ENCODE measurements around the gene ZSWIM5. TPM values are rescaled to one million over a fixed set of nuclear protein-coding genes. Genes with fewer than 3 reads are reported as not detected.

Gene ZSWIM5
- total RNA-seq, 1 experiment from 2014 or later = 2.2 TPM

DNA sequence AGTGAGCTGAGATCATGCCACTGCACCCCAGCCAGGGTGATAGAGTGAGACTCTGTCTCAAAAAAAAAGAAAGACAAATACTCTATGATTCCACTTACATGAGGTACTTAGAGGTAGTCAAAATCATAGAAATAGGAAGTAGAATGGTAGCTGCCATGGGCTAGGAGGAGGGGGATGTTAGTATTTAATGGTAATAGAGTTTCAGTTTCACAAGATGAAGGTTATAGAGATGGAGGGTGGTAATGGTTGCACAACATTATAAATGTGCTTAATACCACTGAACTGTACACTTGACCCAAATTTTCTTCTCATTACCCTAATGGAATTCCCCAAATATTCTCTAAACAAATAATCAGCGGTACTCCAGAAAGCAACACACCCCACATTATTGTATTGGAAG, 232.8 kb downstream of the ZSWIM5 start:
- no peak overlapping the region for H3K4me3 Mint-ChIP-seq
- ATAC-seq = no peak
- TF ChIP-seq IRF1 (CRISPR knock-in tag; IDR thresholded peaks at IDR 0.05) = no peak
- TF ChIP-seq RELA (CRISPR knock-in tag; IDR thresholded peaks at IDR 0.05; ENCODE audit: borderline replicate concordance) = no peak
- TF ChIP-seq ERG (CRISPR knock-in tag; IDR thresholded peaks at IDR 0.05) = no peak
- TF ChIP-seq, protein P1, sequence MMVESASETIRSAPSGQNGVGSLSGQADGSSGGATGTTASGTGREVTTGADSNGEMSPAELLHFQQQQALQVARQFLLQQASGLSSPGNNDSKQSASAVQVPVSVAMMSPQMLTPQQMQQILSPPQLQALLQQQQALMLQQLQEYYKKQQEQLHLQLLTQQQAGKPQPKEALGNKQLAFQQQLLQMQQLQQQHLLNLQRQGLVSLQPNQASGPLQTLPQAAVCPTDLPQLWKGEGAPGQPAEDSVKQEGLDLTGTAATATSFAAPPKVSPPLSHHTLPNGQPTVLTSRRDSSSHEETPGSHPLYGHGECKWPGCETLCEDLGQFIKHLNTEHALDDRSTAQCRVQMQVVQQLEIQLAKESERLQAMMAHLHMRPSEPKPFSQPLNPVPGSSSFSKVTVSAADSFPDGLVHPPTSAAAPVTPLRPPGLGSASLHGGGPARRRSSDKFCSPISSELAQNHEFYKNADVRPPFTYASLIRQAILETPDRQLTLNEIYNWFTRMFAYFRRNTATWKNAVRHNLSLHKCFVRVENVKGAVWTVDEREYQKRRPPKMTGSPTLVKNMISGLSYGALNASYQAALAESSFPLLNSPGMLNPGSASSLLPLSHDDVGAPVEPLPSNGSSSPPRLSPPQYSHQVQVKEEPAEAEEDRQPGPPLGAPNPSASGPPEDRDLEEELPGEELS (CRISPR knock-in tag; IDR thresholded peaks at IDR 0.05) = no peak
- no peak for TF ChIP-seq CDX4 (CRISPR knock-in tag; IDR thresholded peaks at IDR 0.05; ENCODE audit: borderline replicate concordance)
- no peak for TF ChIP-seq RORB (CRISPR knock-in tag; IDR thresholded peaks at IDR 0.05)
- TF ChIP-seq ZNF416 (CRISPR knock-in tag; IDR thresholded peaks at IDR 0.05) = no peak
- no peak for TF ChIP-seq MYBL2 (CRISPR knock-in tag; IDR thresholded peaks at IDR 0.05)
- TF ChIP-seq, protein P2, sequence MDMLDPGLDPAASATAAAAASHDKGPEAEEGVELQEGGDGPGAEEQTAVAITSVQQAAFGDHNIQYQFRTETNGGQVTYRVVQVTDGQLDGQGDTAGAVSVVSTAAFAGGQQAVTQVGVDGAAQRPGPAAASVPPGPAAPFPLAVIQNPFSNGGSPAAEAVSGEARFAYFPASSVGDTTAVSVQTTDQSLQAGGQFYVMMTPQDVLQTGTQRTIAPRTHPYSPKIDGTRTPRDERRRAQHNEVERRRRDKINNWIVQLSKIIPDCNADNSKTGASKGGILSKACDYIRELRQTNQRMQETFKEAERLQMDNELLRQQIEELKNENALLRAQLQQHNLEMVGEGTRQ (CRISPR knock-in tag; IDR thresholded peaks at IDR 0.05) = no peak
- TF ChIP-seq IRF2 (CRISPR knock-in tag; IDR thresholded peaks at IDR 0.05; ENCODE audit: borderline replicate concordance, low read depth) = no peak
- TF ChIP-seq ZBTB21 (CRISPR knock-in tag; IDR thresholded peaks at IDR 0.05; ENCODE audit: borderline replicate concordance) = no peak
- no peak for TF ChIP-seq ELF4 (CRISPR knock-in tag; IDR thresholded peaks at IDR 0.05; ENCODE audit: low read depth)
- TF ChIP-seq, protein P3, sequence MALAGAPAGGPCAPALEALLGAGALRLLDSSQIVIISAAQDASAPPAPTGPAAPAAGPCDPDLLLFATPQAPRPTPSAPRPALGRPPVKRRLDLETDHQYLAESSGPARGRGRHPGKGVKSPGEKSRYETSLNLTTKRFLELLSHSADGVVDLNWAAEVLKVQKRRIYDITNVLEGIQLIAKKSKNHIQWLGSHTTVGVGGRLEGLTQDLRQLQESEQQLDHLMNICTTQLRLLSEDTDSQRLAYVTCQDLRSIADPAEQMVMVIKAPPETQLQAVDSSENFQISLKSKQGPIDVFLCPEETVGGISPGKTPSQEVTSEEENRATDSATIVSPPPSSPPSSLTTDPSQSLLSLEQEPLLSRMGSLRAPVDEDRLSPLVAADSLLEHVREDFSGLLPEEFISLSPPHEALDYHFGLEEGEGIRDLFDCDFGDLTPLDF (CRISPR knock-in tag; IDR thresholded peaks at IDR 0.05) = no peak
- no peak for TF ChIP-seq TEAD1 (CRISPR knock-in tag; IDR thresholded peaks at IDR 0.05)
- TF ChIP-seq OVOL2 (CRISPR knock-in tag; IDR thresholded peaks at IDR 0.05; ENCODE audit: borderline replicate concordance) = no peak
- H3K4me1 Mint-ChIP-seq = no peaks in the 10 kb centered on the region
- H3K27me3 Mint-ChIP-seq (ENCODE audit: low read depth) = no peaks in the 10 kb centered on the region
- peaks cover 34% of the 10 kb centered on the region for H3K36me3 Mint-ChIP-seq
- no peak overlapping the region for H3K27ac Mint-ChIP-seq
- ChIA-PET POLR2A (no interaction called here), CTCF (no interaction called here)
- no peak for DNase-seq (ENCODE audit: low spot score)
- H3K9me3 Mint-ChIP-seq = peaks cover 17% of the 10 kb centered on the region

- Mint-ChIP-seq H3K36me3 (peaks cover 3% of the 10 kb centered on the region; the same call in 1 of the 2 replicates), H3K27ac (peak overlapping the region; percentile 9; the same call in 1 of the 2 replicates), H3K27me3 (ENCODE audit: low read depth) (no peaks in the 10 kb centered on the region), H3K4me3 (no peak overlapping the region), H3K4me1 (no peaks in the 10 kb centered on the region), H3K9me3 (no peaks in the 10 kb centered on the region)
- POLR2A ChIA-PET = interaction anchor here (0.5 kb wide), 1 partner anchor 29 kb away, joined by 3 read pairs; no protein-coding TSS in a partner anchor
- DNase-seq (ENCODE audit: low spot score) (no peak), ATAC-seq (no peak)
- CTCF ChIA-PET = interaction anchor here (0.6 to 1.0 kb wide), 3 partner anchors 60 to 333 kb away, joined by 3 to 8 read pairs (median 5); no protein-coding TSS in a partner anchor
- TF ChIP-seq, protein P1 (CRISPR knock-in tag; IDR thresholded peaks at IDR 0.05) = no peak
- TF ChIP-seq FOXP1 (CRISPR knock-in tag; IDR thresholded peaks at IDR 0.05; ENCODE audit: borderline replicate concordance) (no peak), NR2C2 (CRISPR knock-in tag; IDR thresholded peaks at IDR 0.05) (no peak), RELA (CRISPR knock-in tag; IDR thresholded peaks at IDR 0.05; ENCODE audit: borderline replicate concordance) (no peak), CREM (CRISPR knock-in tag; IDR thresholded peaks at IDR 0.05) (no peak)
- TF ChIP-seq, protein P4, sequence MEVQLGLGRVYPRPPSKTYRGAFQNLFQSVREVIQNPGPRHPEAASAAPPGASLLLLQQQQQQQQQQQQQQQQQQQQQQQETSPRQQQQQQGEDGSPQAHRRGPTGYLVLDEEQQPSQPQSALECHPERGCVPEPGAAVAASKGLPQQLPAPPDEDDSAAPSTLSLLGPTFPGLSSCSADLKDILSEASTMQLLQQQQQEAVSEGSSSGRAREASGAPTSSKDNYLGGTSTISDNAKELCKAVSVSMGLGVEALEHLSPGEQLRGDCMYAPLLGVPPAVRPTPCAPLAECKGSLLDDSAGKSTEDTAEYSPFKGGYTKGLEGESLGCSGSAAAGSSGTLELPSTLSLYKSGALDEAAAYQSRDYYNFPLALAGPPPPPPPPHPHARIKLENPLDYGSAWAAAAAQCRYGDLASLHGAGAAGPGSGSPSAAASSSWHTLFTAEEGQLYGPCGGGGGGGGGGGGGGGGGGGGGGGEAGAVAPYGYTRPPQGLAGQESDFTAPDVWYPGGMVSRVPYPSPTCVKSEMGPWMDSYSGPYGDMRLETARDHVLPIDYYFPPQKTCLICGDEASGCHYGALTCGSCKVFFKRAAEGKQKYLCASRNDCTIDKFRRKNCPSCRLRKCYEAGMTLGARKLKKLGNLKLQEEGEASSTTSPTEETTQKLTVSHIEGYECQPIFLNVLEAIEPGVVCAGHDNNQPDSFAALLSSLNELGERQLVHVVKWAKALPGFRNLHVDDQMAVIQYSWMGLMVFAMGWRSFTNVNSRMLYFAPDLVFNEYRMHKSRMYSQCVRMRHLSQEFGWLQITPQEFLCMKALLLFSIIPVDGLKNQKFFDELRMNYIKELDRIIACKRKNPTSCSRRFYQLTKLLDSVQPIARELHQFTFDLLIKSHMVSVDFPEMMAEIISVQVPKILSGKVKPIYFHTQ (CRISPR knock-in tag; IDR thresholded peaks at IDR 0.05) = no peak
Observed at GRCh38 chr1:44970317-44970716, 236.1 kb downstream of the ZSWIM5 start.

Measured in WTC11 (cell line).